Stimulated activated CD4-positive, alpha-beta T cell treated with anti-CD3 and anti-CD28 coated beads, Interleukin-12 subunit alpha, Interleukin-12 subunit beta, amount 100 ng/mL, for 48 hours (primary cell): ENCODE results near the gene CABCOCO1.

Experiments used
- DNase-seq, 3 donors: peaks; one replicate each; pipeline ENCODE4 v3.0.0-alpha.2; 2020; ENCODE audit warnings: low read depth in 2 of 3, low spot score in 1 of 3

The CABCOCO1 gene

GRCh38 chr10:61662794-61663259, at the start of gene CABCOCO1:
Gene CABCOCO1 (plus strand): TSS chr10:61662929. CDS start chr10:61662973, 44 bp downstream.
- DNase-seq: no peak

- DNase-seq: no peak
Measured at GRCh38 chr10:61613665-61614064, 49.1 kb upstream of the CABCOCO1 start.

DNA sequence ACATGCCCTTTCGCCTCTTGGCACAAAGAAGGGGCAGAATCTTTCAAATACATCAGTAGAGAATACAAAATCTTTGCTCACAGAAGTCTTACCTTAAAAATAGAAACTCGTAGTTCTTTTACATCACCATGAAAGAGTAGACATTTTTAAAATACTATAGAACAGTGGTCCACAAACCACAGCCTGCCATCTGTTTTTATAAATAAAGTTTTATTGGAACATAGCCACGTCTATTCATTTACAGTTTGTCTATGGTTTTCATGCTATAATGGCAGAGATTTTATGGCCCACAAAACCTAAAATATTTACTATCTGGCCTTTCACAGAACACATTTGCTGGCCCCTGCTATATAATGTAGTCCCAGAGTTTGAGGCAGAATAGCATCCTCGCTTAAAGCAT, 46.1 kb upstream of the CABCOCO1 start:
- no peak for DNase-seq

DNA sequence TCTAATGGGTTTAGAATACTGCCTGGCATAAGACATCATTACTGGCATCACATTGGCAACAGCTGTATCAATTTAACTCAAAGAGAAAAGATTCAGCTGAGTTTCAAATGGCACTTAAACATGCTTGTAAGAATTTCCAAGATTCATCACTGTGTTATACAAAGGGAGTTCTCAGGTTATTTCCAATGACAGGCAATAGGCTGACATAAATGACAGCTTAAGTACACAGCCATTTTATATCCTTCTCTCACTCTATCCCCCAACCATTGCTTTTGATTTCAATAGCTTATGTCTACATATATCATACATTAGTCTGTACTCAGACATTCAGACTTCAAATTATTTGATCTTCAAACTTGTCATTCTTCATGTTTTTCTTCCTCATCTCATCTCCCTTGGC, 45.5 kb upstream of the CABCOCO1 start:
- DNase-seq: no peak

DNA sequence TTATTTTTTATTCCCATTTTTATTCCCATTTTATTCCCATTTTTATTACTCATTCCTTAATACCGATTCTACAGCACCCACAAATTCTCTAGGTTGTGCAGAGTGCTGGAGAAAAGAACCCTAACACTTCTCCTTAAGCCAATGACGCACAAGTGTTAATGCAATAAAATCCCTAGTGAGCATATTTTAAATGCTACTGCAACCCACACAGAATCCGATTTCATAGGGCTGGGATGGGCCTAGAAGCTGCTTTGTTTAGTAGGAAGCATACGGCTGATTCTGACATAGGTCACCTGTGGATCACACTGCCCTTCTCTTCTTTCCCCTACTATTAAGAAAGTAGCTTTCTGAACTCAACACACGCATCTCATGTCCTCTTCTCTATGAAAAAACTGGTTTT, 45.1 kb upstream of the CABCOCO1 start:
- DNase-seq: no peak

DNA sequence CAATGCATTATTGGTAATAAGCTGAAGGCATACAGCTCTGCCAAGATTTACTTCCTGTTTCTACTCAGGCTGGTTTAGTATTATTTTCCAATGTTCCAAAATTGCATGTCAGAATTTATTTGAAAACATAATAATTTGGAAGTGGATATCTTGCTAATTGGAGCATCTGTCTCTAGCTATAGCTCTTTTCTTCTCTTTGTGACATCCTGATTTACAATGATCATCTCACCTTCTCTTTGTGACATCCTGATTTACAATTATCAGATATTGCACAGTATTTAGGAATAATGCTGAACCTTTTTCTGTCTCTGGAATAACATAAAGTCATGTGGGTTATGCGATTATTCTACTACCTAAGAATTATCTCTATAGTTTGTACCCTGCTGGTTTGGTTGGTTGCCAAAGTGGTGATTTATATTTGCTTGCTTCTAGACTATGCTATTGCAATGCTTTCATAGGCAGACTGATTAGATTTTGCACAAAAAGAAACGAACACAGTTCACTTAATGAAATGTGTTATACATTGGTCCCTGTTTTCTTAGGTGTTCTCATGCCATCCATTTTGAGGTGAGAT, 44.3 kb upstream of the CABCOCO1 start:
- no peak for DNase-seq

DNA sequence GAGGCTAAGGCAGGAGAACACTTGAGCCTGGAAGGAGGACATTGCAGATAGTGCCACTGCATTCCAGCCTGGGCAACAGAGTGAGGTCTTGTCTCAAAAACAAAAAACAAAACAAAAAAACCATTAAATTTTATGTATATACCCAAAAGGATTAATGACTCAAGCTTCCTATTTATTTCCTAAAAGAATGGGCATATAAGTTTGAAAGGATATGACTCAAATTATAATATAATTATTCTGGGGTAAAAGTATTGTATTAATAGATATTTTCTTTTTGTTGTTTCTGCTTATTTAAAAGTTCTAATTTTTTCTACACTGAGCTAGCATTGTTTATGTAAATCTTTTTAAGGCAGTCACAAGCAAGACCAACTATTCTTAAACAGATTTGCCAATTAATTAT, 42.2 kb upstream of the CABCOCO1 start:
- no peak for DNase-seq

DNA sequence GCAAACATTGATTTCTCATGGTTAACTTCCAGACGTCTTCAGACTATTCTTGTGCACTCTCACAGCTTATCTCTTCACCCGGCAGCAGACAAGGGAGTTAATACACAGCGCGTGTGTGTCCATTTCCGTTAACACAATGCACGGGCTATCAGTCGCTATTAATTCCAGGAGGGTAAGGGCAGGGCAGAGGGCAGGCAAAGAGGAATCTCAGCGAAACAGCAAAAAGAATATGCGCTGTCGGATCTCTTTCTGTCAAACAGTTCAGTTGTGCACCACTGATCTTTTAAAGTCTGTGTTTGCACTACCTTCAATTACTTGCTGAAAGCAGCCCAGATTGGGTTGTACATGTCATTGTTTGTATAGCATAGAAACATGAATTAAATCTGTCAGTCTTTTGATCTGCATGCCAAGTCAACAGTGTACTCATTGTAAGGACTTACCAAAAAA, 41.1 kb upstream of the CABCOCO1 start:
- no peak for DNase-seq

DNA sequence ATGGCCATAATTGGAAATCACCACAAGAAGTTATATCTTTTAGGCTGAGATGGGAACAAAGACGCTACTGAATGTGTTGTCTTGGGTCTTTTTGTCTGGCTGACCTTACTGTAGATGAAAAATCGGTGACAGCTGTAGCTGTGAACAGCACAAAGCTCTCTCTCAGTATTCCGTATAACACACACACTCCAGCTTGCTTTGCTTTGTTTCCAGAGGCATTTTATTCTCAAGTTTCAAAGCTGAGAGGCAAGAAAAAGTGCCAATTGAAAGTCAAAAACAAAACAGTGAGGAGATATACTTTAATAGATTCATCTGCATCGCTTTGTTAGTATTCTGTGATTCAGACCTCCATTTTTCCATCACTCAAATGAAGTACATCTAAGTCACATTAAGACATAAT, 39.6 kb upstream of the CABCOCO1 start:
- DNase-seq: no peak

DNA sequence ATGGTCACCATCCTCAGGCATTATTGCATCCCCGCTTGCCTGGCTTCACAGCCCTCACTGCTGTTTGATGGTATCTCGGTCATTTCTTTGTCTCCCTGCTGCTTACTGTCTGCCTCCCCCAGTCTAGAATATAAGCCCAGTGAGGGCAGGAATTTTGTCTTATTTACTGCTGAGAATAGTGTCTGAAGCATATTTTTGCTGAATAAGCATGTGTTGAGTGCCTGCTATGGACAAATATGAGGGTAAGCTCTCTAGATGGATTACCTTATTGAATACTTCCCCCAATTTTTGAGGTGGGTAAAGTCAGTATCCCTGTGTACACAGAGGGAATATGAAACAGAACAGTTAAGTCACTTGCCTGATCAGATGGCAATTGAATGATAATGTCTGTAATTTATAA, 36.5 kb upstream of the CABCOCO1 start:
- no peak for DNase-seq

GRCh38 chr10:61627266-61627665, 35.5 kb upstream of the CABCOCO1 start:
- DNase-seq: no peak

GRCh38 chr10:61628151-61628874, 34.4 kb upstream of the CABCOCO1 start:
- DNase-seq: no peak

GRCh38 chr10:61628875-61629513, 33.7 kb upstream of the CABCOCO1 start:
- DNase-seq: no peak

- DNase-seq: no peak
Measured at GRCh38 chr10:61629576-61629975, 33.2 kb upstream of the CABCOCO1 start.

DNA sequence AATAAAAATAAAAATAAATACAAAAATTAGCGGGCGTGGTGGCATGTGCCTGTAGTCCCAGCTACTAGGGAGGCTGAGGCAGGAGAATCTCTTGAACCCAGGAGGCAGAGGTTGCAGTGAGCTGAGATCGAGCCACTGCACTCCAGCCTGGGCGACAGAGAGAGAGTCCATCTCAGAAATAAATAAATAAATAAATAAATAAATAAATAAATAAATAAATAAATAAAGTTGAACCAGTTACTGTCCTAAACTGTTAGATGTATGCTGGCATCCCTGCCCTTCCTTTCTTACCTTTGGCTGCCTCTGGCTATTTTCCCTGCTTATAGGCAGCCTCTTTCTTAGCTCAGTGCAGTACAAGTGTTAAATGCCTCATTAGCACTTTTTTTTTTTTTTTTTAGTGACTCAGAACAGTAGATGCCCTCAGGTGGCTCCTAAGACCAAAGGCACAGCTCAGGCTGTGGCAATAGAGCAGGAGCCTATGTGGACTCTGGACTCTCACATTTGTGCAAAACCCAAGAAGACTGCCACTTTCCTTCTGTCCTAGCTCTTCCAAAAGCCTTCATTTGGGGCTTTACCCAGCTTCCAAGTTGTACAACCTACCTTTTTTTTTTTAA, 30.6 kb upstream of the CABCOCO1 start:
- DNase-seq: no peak

DNA sequence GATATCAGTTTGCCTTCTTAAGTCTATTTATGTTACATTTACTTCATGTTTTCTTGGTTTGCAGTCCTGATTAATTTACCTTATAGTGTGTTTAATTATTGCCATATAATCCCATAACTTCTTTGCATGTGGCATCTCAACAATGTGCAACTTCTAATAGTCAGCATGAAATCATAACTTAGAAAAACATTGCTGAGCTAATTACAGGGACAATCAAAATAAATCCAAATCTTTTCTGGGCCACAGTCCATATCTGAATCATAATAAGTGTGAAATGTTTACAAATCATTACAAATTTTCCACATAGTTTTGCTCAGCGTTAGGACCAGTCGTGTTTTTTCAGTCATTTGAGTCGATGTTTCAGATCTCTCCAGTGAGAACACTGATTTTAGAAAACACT, 29.1 kb upstream of the CABCOCO1 start:
- DNase-seq: no peak

DNA sequence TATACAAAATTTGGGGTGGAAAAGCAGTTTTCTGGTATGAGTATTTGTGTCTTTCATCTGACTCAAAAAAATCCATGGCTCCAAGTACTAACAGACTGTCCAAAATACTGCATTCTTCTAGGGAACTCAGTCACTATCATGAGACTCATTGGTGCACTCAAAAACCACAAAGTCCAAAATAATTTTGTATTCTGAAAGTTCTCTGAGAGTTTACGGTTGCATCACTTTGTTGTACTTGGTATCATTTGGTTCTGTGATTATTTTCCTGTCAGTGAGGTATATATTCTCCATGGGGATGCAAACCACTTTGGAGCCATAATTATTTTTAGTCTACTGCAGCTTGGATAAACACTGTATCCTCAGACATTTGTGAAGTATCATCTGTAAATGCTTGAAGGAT, 28.0 kb upstream of the CABCOCO1 start:
- DNase-seq: no peak

DNA sequence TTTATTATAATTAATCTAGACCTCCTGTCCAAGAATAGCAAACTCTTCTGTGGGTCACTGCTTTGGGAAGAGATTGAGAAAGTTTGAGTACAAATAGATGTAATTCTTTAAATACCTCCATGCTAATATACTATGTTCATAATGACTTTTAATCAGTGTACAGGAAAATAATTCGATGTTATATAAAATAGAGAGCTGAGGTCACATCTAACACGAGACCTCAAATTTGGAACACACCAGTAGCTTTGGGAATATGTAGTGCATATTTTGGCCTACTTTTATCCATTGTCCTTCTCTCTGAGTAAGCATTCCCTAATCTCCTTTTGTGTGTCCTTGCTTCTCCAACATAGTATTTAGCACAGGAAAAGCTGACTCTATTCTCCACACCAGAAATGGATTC, 27.3 kb upstream of the CABCOCO1 start:
- DNase-seq: no peak

GRCh38 chr10:61635932-61636331, 26.8 kb upstream of the CABCOCO1 start:
- DNase-seq: no peak

- DNase-seq: no peak
Measured at GRCh38 chr10:61639952-61640351, 22.8 kb upstream of the CABCOCO1 start.

DNA sequence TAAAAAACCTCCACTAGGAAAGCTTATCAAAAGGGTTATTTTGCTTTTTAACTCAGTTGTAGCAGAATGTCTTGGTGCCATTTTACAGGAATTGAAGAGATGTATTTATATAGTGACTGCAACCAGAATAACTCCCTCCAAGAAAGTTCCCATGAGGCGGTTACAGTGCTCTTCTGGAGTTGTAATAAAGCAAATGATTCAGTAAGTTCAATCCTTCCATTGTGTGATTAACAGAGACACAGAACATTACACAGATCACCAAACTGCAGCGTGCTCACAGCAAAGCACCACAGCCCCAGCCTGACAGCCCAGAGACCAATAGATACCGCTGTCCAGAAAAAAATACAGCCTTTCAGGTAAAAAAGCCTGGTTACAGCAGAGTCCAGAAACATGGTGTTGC, 21.9 kb upstream of the CABCOCO1 start:
- no peak for DNase-seq

- no peak for DNase-seq
Measured at GRCh38 chr10:61642150-61642571, 20.6 kb upstream of the CABCOCO1 start.
